GM10266 (cell line): ENCODE results near the gene NINL.
A peak's percentile ranks its signal among the peaks of the same experiment; 100 is the strongest.

Experiments used
- DNase-seq: peaks from one replicate; pipeline ENCODE4 v3.0.0; 2012; ENCODE audit errors: extremely low spot score
- TF ChIP-seq, protein P1 (sequence below): IDR thresholded peaks from 2 replicates; pipeline ENCODE4 v1.5.1; 2012; ENCODE audit warnings: mild to moderate bottlenecking, low read depth; ENCODE audit not compliant: control insufficient read depth, insufficient read depth; ENCODE audit errors: missing control alignments

The NINL gene

GRCh38 chr20:25543068-25543467 is 42.3 kb downstream of the NINL start:
- no peak for DNase-seq
- TF ChIP-seq, protein P1, sequence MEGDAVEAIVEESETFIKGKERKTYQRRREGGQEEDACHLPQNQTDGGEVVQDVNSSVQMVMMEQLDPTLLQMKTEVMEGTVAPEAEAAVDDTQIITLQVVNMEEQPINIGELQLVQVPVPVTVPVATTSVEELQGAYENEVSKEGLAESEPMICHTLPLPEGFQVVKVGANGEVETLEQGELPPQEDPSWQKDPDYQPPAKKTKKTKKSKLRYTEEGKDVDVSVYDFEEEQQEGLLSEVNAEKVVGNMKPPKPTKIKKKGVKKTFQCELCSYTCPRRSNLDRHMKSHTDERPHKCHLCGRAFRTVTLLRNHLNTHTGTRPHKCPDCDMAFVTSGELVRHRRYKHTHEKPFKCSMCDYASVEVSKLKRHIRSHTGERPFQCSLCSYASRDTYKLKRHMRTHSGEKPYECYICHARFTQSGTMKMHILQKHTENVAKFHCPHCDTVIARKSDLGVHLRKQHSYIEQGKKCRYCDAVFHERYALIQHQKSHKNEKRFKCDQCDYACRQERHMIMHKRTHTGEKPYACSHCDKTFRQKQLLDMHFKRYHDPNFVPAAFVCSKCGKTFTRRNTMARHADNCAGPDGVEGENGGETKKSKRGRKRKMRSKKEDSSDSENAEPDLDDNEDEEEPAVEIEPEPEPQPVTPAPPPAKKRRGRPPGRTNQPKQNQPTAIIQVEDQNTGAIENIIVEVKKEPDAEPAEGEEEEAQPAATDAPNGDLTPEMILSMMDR = no peak

DNA sequence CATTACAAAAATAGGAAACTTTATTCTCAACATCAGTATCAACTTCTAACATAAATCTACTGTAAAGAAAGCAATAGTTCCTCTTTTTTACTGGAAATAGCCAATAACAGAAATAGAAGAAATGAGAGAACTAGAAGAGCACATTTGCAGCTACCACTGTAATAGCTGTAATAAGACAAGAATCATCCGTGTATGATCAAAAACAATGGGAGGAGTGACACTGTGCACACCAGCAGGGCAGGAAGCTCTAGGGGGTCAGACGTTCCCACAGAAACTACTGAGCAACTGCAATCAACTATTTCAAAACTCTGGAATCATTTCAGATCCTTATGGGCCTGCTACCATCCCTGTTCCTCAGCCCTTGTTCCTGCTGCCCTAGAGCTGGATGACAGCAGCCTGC is 43.7 kb downstream of the NINL start:
- DNase-seq = no peak
- TF ChIP-seq, protein P1 = no peak

DNA sequence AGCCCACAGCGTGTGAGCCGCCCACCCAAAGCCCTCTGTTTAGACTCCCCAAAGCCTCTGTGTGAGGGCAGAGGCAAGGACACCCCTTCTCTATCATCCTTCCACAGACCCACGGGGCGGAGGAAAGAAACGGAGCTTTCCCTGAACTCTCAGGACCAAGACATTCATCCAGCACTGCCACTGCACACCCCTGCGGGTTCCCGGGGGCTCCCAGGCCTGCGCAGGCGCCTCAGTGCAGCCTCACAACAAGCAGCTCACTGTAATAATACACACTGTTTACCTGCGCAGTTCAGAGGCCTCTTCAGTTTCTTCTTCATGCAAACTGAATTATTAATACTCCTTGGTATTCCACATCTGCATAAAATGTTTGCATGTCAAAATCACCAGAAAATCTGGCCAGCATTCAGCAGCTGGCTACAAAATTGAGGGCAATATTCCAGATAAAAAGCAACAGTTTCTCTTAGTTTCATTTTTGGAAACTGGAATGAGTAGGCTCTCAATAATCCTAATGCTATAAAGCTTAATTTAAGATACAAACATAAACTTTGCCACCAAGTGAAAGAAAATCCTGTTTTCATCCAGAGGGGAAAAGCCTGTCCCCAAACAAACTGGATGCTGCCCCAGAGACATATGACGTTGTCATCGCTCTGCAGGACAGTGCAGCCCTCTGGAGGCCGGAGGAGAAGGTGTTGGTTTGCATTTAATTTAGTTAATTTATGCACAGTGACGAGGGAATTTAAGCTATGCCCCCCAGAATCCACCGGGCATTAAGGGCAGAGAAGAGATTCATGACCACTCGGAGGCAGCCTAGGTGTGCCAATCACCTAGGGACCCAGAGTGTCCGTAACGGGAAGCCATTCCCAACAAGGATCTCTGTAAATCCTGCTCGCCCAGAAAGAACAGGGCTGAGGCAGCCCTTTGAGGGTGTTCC is 45.3 kb downstream of the NINL start:
- TF ChIP-seq, protein P1 = peak; percentile 20
- no peak for DNase-seq

GRCh38 chr20:25538838-25539665 is 46.3 kb downstream of the NINL start:
- TF ChIP-seq, protein P1 = no peak
- no peak for DNase-seq

GRCh38 chr20:25537890-25538289 is 47.4 kb downstream of the NINL start:
- TF ChIP-seq, protein P1 = no peak
- DNase-seq = no peak

DNA sequence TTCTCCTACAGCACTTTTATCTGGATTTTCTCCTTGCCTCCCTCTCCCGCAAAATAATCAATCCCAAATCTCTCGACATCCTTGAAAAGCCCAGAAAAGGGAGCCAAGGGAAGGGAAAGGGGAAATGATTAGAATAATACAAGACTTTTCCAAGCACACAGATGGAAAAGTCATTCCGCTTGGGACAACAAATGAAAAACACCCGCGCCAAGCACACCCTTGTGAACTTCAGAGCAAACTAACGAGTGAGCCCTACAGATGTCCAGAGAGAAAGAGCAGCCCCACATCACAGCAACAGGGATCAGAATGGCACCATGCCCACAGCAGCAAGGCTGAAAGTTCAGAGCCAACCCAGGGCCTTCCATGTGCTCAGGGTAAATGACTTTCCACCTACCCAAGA is 49.6 kb downstream of the NINL start:
- TF ChIP-seq, protein P1 = no peak
- DNase-seq = no peak
